Gastrocnemius medialis (tissue), 4 donors: ENCODE data around the gene ZNF276. TPM values are rescaled to one million over a fixed set of nuclear protein-coding genes. Genes with fewer than 3 reads are reported as not detected.
"Not testable (repeated sequence)": the region's sequence is repeated elsewhere in the genome, so short reads cannot be mapped to it uniquely, and the experiment has no call there.

Source experiments
- ATAC-seq, 2 donors: fragments of 150-250 bp; one replicate each; pipeline ENCODE4 v1.9.1; 2016
- DNase-seq, 2 donors: peaks; one replicate each; pipeline ENCODE4 v3.0.0-alpha.2; 2019
- H3K27ac ChIP-seq, 4 donors: fragments of 200-600 bp; sonication (generic); 1 replicate in 1 of 4; 2 replicates in 3 of 4; pipeline ENCODE4 v1.5.1; 2016 to 2018; ENCODE audit warnings: mild to moderate bottlenecking in 2 of 4, moderate library complexity in 1 of 4
- H3K27me3 ChIP-seq, 3 donors: fragments of 200-600 bp; sonication (generic) in 2 of 3; 1 replicate in 1 of 3; 2 replicates in 2 of 3; pipeline versions ENCODE4 v1.5.1 to v1.6.0; 2016 to 2019; ENCODE audit warnings: mild to moderate bottlenecking in 1 of 3, moderate library complexity in 1 of 3
- H3K36me3 ChIP-seq, 2 donors: fragments of 200-600 bp; sonication (generic) in 1 of 2; one replicate each; pipeline ENCODE4 v1.5.1; 2017 to 2018
- H3K4me1 ChIP-seq, 2 donors: fragments of 200-600 bp; sonication (generic) in 1 of 2; one replicate each; pipeline ENCODE4 v1.5.1; 2016 to 2017; ENCODE audit warnings: mild to moderate bottlenecking in 2 of 2
- H3K4me3 ChIP-seq, 4 donors: fragments of 200-600 bp; sonication (generic) in 3 of 4; 1 replicate in 1 of 4; 2 replicates in 3 of 4; pipeline ENCODE4 v1.5.1; 2016 to 2019; ENCODE audit warnings: mild to moderate bottlenecking in 2 of 4
- H3K9me3 ChIP-seq, 3 donors: fragments of 200-600 bp; sonication (generic) in 2 of 3; 1 replicate in 1 of 3; 2 replicates in 2 of 3; pipeline ENCODE4 v1.5.1; 2016 to 2019
- POLR2A ChIP-seq, 2 donors: fragments of 450-650 bp; IDR thresholded peaks; one replicate each; pipeline ENCODE4 v1.6.1; 2017; ENCODE audit warnings: antibody characterized with exemption in 2 of 2, mild to moderate bottlenecking in 2 of 2, moderate library complexity in 2 of 2
- in situ Hi-C, 4 donors: fragments of 200-750 bp; cut with MboI; loops; one replicate each; pipeline versions ENCODE4 v1.15.0 to v1.8.0; 2017; ENCODE audit warnings: low sequenced_read_pairs in 4 of 4
- intact Hi-C: fragments of 100-400 bp; cut with DNase I; formaldehyde crosslinking; loops from one replicate; pipeline ENCODE4 v1.15.1; 2023; ENCODE audit warnings: low total_unique reads
- total RNA-seq, 4 donors: library from RNA; depleted of rRNA; stranded (reverse); fragments of >200 nt; gene quantifications; one replicate each; pipeline versions ENCODE4 v1.1.0 to v1.2.3, GENCODE V29; 2016
- TF ChIP-seq, protein P1 (sequence below), 5 experiments: fragments of 450-650 bp in 3 of 5; fragments of 200-600 bp in 2 of 5; sonication (generic) in 2 of 5; IDR thresholded peaks in 4 of 5; conservative IDR thresholded peaks in 1 of 5; 1 replicate in 4 of 5; 2 replicates in 1 of 5; pipeline ENCODE4 v1.5.1; 2016 to 2019; ENCODE audit warnings: antibody characterized with exemption in 5 of 5, mild to moderate bottlenecking in 3 of 5, moderate library complexity in 3 of 5

The ZNF276 gene
- total RNA-seq, 4 donors from 2014 or later: 11.1 to 13.6 (median 11.5) TPM

DNA sequence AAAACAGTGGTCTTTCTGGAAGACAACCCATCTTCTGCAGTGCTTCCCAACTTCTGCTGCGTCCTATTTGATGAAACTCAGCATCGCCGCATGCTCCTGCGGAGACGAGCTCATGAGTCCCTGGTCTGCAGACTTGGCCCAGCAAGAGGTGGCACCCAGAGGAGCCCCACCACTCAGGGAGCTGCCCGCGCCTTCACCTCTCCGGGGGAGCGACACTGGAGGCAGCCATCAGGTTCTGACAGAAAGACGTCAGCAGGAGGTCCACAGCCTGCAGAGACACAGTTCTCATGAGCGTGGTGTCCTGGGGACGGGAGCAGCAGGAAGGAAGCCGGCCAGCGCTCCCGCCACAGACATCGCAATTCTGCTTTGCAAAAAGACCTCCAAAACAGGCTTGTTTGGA is 49.0 kb downstream of the ZNF276 start:
- DNase-seq (no peak), ATAC-seq (no peak)
- Histone ChIP-seq H3K9me3 (no peaks in the 10 kb centered on the region), H3K27ac (no peak overlapping the region), H3K4me1 (no peaks in the 10 kb centered on the region), H3K4me3 (no peak overlapping the region), H3K36me3 (no peaks in the 10 kb centered on the region), H3K27me3 (no peaks in the 10 kb centered on the region)
- TF ChIP-seq POLR2A (IDR thresholded peaks at IDR 0.05): no peak
- TF ChIP-seq, protein P1, sequence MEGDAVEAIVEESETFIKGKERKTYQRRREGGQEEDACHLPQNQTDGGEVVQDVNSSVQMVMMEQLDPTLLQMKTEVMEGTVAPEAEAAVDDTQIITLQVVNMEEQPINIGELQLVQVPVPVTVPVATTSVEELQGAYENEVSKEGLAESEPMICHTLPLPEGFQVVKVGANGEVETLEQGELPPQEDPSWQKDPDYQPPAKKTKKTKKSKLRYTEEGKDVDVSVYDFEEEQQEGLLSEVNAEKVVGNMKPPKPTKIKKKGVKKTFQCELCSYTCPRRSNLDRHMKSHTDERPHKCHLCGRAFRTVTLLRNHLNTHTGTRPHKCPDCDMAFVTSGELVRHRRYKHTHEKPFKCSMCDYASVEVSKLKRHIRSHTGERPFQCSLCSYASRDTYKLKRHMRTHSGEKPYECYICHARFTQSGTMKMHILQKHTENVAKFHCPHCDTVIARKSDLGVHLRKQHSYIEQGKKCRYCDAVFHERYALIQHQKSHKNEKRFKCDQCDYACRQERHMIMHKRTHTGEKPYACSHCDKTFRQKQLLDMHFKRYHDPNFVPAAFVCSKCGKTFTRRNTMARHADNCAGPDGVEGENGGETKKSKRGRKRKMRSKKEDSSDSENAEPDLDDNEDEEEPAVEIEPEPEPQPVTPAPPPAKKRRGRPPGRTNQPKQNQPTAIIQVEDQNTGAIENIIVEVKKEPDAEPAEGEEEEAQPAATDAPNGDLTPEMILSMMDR (IDR thresholded peaks at IDR 0.05 in 4 of 5, conservative IDR thresholded peaks at IDR 0.05 in 1 of 5): no peak
- in situ Hi-C loops (no loop called here), intact Hi-C loops (no loop called here)

DNA sequence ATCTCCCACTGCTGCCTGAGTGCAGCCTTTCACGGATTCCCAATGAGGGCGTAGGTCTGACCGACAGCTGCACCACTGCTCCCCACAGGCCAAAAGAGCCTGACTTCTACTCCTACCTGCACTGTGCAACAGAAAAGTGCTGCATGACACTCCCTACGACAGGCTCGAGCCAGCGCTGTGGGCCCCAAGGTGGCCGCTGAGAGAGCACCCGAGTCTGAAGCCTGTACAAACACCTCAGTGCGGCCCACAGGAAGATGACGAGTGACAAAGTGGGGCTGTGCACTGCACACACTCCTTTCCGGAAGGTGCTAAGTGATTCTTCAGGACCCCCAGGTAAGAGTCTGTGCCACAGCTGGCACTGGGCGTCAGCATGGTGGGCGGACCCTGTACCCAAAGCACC is 53.9 kb downstream of the ZNF276 start:
- Histone ChIP-seq H3K4me1 (no peaks in the 10 kb centered on the region), H3K9me3 (no peaks in the 10 kb centered on the region), H3K36me3 (no peaks in the 10 kb centered on the region), H3K27ac (no peak overlapping the region), H3K4me3 (no peak overlapping the region), H3K27me3 (no peaks in the 10 kb centered on the region)
- no peak for TF ChIP-seq POLR2A (IDR thresholded peaks at IDR 0.05)
- TF ChIP-seq, protein P1 (IDR thresholded peaks at IDR 0.05 in 4 of 5, conservative IDR thresholded peaks at IDR 0.05 in 1 of 5): no peak
- intact Hi-C loops: no loop called here
- in situ Hi-C loops: no loop called here
- DNase-seq (no peak), ATAC-seq (no peak)

- DNase-seq, H3K9me3 ChIP-seq, in situ Hi-C loops, intact Hi-C loops, ATAC-seq, H3K4me1 ChIP-seq, H3K27ac ChIP-seq, H3K36me3 ChIP-seq, H3K27me3 ChIP-seq, H3K4me3 ChIP-seq: not testable (repeated sequence)
Observed at GRCh38 chr16:89778211-89778610, 56.9 kb downstream of the ZNF276 start.

DNA sequence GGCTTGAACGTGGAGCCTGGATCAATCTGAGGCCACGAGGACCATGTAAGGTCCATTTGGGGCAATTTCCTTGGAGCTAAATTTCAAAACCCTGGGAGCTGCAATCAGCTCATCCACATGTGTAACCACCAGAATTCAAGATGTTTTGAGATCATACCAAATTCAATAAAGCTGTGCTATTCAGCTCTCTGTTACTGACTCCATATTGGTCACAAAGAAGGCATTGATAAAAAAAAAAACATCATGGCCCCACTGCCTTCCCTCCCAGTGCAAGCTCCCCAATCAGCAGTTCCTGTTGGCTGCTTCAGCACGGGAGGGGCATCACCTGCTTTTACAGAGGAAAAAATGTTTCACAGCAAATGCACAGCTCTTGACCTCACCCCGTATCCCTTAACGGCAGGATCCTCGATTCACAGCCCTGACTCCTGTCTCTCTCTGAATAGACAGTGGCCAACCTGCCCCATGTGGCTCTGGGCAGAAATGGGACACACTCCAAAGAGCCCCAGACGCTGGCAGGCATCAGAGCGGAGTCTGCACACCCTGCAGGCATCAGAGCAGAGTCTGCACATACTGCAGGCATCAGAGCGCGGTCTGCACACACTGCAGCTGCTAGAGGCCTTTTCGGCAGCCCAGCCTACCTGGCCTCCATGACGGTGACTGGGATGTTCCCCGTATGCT is 58.0 kb downstream of the ZNF276 start:
- in situ Hi-C loops (no loop called here), intact Hi-C loops (no loop called here)
- H3K27ac ChIP-seq: no peak overlapping the region
- no peak for TF ChIP-seq POLR2A (IDR thresholded peaks at IDR 0.05)
- TF ChIP-seq, protein P1 (IDR thresholded peaks at IDR 0.05 in 4 of 5, conservative IDR thresholded peaks at IDR 0.05 in 1 of 5): no peak
- no peaks in the 10 kb centered on the region for H3K9me3 ChIP-seq
- no peaks in the 10 kb centered on the region for H3K27me3 ChIP-seq
- no peak overlapping the region for H3K4me3 ChIP-seq
- H3K36me3 ChIP-seq: no peaks in the 10 kb centered on the region
- DNase-seq: no peak
- no peak for ATAC-seq
- H3K4me1 ChIP-seq: no peaks in the 10 kb centered on the region

GRCh38 chr16:89779909-89780305 is 58.6 kb downstream of the ZNF276 start:
- no peaks in the 10 kb centered on the region for H3K4me1 ChIP-seq
- TF ChIP-seq POLR2A (IDR thresholded peaks at IDR 0.05): no peak
- TF ChIP-seq, protein P1 (IDR thresholded peaks at IDR 0.05 in 4 of 5, conservative IDR thresholded peaks at IDR 0.05 in 1 of 5): no peak
- ATAC-seq (no peak), DNase-seq (no peak)
- H3K27me3 ChIP-seq: no peaks in the 10 kb centered on the region
- no peak overlapping the region for H3K4me3 ChIP-seq
- in situ Hi-C loops: no loop called here
- no peaks in the 10 kb centered on the region for H3K9me3 ChIP-seq
- no peak overlapping the region for H3K27ac ChIP-seq
- no peaks in the 10 kb centered on the region for H3K36me3 ChIP-seq
- intact Hi-C loops: no loop called here
